Smooth muscle cell (in vitro differentiated cells): ENCODE data around the gene NUTF2. TPM values are rescaled to one million over a fixed set of nuclear protein-coding genes. Genes with fewer than 3 reads are reported as not detected.

Source experiments
- DNase-seq: peaks from one replicate; lab custom pipeline; 2025; ENCODE audit not compliant: unreplicated experiment; lab: John Stamatoyannopoulos, UW
- H2AFZ ChIP-seq: fragments of 200-600 bp; sonication (generic); 2 replicates; pipeline ENCODE4 v1.6.0; 2016; ENCODE audit warnings: antibody characterized with exemption, low read depth, mild to moderate bottlenecking
- H3F3A ChIP-seq: fragments of 200-600 bp; sonication (generic); 2 replicates; pipeline ENCODE4 v1.6.0; 2017; ENCODE audit warnings: antibody characterized with exemption, low read depth
- H3K27ac ChIP-seq: fragments of 200-600 bp; sonication (generic); 2 replicates; pipeline ENCODE4 v1.5.1; 2016; ENCODE audit warnings: low read depth, mild to moderate bottlenecking
- H3K27me3 ChIP-seq: fragments of 200-600 bp; sonication (generic); 2 replicates; pipeline ENCODE4 v1.6.1; 2016; ENCODE audit warnings: low read depth, mild to moderate bottlenecking
- H3K36me3 ChIP-seq: fragments of 200-600 bp; sonication (generic); 2 replicates; pipeline ENCODE4 v1.5.1; 2016; ENCODE audit warnings: low read depth
- H3K4me1 ChIP-seq: fragments of 200-600 bp; sonication (generic); 2 replicates; pipeline ENCODE4 v1.5.1; 2016; ENCODE audit warnings: low read depth
- H3K4me2 ChIP-seq: fragments of 200-600 bp; sonication (generic); 2 replicates; pipeline ENCODE4 v1.6.0; 2016; ENCODE audit warnings: mild to moderate bottlenecking
- H3K4me3 ChIP-seq: fragments of 200-600 bp; sonication (generic); 2 replicates; pipeline ENCODE4 v1.5.1; 2016; ENCODE audit warnings: mild to moderate bottlenecking
- H3K79me2 ChIP-seq: fragments of 200-600 bp; sonication (generic); 2 replicates; pipeline ENCODE4 v1.6.0; 2016; ENCODE audit warnings: low read depth, mild to moderate bottlenecking
- H3K9ac ChIP-seq: fragments of 200-600 bp; sonication (generic); 2 replicates; pipeline ENCODE4 v1.6.0; 2016; ENCODE audit warnings: low read depth
- H3K9me3 ChIP-seq: fragments of 200-600 bp; sonication (generic); replicated peaks from 2 replicates; pipeline ENCODE4 v1.5.1; 2016; ENCODE audit warnings: low read depth
- H4K20me1 ChIP-seq: fragments of 200-600 bp; sonication (generic); 2 replicates; pipeline ENCODE4 v1.6.0; 2016; ENCODE audit warnings: low read depth
- CTCF ChIP-seq: fragments of 200-600 bp; sonication (generic); IDR thresholded peaks from 2 replicates; pipeline ENCODE4 v1.5.1; 2017; ENCODE audit warnings: borderline replicate concordance, mild to moderate bottlenecking, antibody characterized with exemption; ENCODE audit not compliant: insufficient read depth, poor library complexity, severe bottlenecking
- WGBS: methylation state at CpG from one replicate; pipeline ENCODE4 v1.1.7; 2016; ENCODE audit warnings: low lambda C conversion rate; 5-methylcytosine and 5-hydroxymethylcytosine counted together
- polyA plus RNA-seq: library from polyadenylated mRNA; unstranded; fragments of >200 nt; fragmentation: Nextera tagmentation; extraction: Ambion mirVana; gene quantifications from 2 replicates; pipeline ENCODE4 v1.2.1, GENCODE V29; 2016
- total RNA-seq: library from RNA; depleted of rRNA; stranded (reverse); fragments of >200 nt; gene quantifications from 2 replicates; pipeline ENCODE4 v1.2.3, GENCODE V29; 2014

Gene NUTF2
- total and polyA plus RNA-seq, 2 experiments from 2014 or later = 115 to 202 TPM

- no peaks in the 10 kb centered on the region for H3K4me1 ChIP-seq
- no peak for TF ChIP-seq CTCF
- peak overlapping the region; percentile 99 for H3K27ac ChIP-seq
- DNase-seq = no peak
- no peaks in the 10 kb centered on the region for H3K27me3 ChIP-seq
- H4K20me1 ChIP-seq = peaks cover 100% of the 10 kb centered on the region
- H3K9ac ChIP-seq = peak overlapping the region; percentile 97
- no peaks in the 10 kb centered on the region for H3K9me3 ChIP-seq
- H3K4me3 ChIP-seq = no peak overlapping the region
- 98% methylated on average over 4 of the region's 4 CpGs for WGBS
- no peaks in the 10 kb centered on the region for H3K36me3 ChIP-seq
- H2AFZ ChIP-seq = no peak overlapping the region
- peaks cover 98% of the 10 kb centered on the region for H3K79me2 ChIP-seq
- H3F3A ChIP-seq = no peaks in the 10 kb centered on the region
- peak overlapping the region; percentile 10 for H3K4me2 ChIP-seq
Measured at GRCh38 chr16:67858500-67858899, 11.8 kb downstream of the NUTF2 start.

GRCh38 chr16:67860589-67861398 is 14.1 kb downstream of the NUTF2 start:
- Histone ChIP-seq H3K4me3 (no peak overlapping the region), H3K9me3 (no peaks in the 10 kb centered on the region), H4K20me1 (peaks cover 99% of the 10 kb centered on the region), H2AFZ (no peak overlapping the region), H3K4me1 (no peaks in the 10 kb centered on the region), H3K27ac (peak overlapping the region; percentile 88), H3K9ac (peak overlapping the region; percentile 56), H3K27me3 (no peaks in the 10 kb centered on the region), H3K4me2 (no peak overlapping the region), H3K79me2 (peaks cover 96% of the 10 kb centered on the region), H3F3A (no peaks in the 10 kb centered on the region), H3K36me3 (no peaks in the 10 kb centered on the region)
- no peak for DNase-seq
- 78% methylated on average over 8 of the region's 8 CpGs for WGBS
- TF ChIP-seq CTCF = no peak

GRCh38 chr16:67861877-67862276 is 15.1 kb downstream of the NUTF2 start:
- Histone ChIP-seq H3F3A (no peaks in the 10 kb centered on the region), H3K27me3 (no peaks in the 10 kb centered on the region), H3K4me1 (no peaks in the 10 kb centered on the region), H4K20me1 (peaks cover 95% of the 10 kb centered on the region), H2AFZ (no peak overlapping the region), H3K4me3 (no peak overlapping the region), H3K36me3 (no peaks in the 10 kb centered on the region), H3K9me3 (no peaks in the 10 kb centered on the region), H3K9ac (peak overlapping the region; percentile 4), H3K27ac (peak overlapping the region; percentile 88), H3K4me2 (no peak overlapping the region), H3K79me2 (peaks cover 95% of the 10 kb centered on the region)
- no peak for TF ChIP-seq CTCF
- 93% methylated on average over 6 of the region's 6 CpGs for WGBS
- no peak for DNase-seq
